WTC11 (cell line): ENCODE measurements around the gene TAF11L6. TPM values are rescaled to one million over a fixed set of nuclear protein-coding genes. Genes with fewer than 3 reads are reported as not detected.
"Not testable (repeated sequence)": the region's sequence is repeated elsewhere in the genome, so short reads cannot be mapped to it uniquely, and the experiment has no call there.

Source experiments
- ATAC-seq: fragments of 200-7000 bp; cut with Tn5 transposase; 2 replicates; pipeline ENCODE4 v1.10.0; 2021; ENCODE audit warnings: mild to moderate bottlenecking, moderate library complexity
- CTCF ChIA-PET: fragments of 300-600 bp; sonication (Branson Sonifier 250); formaldehyde crosslinking; loops from one replicate; lab custom pipeline; 2021; ENCODE audit warnings: antibody characterized with exemption; lab: Charles Lee
- POLR2A ChIA-PET: fragments of 350-600 bp; sonication (Branson Sonifier 250); formaldehyde crosslinking; loops from one replicate; lab custom pipeline; 2021; ENCODE audit warnings: antibody characterized with exemption; lab: Charles Lee
- DNase-seq: peaks from one replicate; pipeline ENCODE4 v3.0.0; 2021; ENCODE audit warnings: low spot score
- H3K27ac Mint-ChIP-seq: 2 replicates; pipeline ENCODE4 v1.8.0; 2021; ENCODE audit warnings: mixed read lengths
- H3K27me3 Mint-ChIP-seq: 2 replicates; pipeline ENCODE4 v1.8.0; 2021; ENCODE audit warnings: low read depth, mild to moderate bottlenecking, moderate library complexity, mixed read lengths
- H3K36me3 Mint-ChIP-seq: 2 replicates; pipeline ENCODE4 v1.8.0; 2021; ENCODE audit warnings: mixed read lengths
- H3K4me1 Mint-ChIP-seq: 2 replicates; pipeline ENCODE4 v1.8.0; 2022; ENCODE audit warnings: mixed read lengths
- H3K4me3 Mint-ChIP-seq: 2 replicates; pipeline ENCODE4 v1.8.0; 2021; ENCODE audit warnings: mild to moderate bottlenecking, moderate library complexity, mixed read lengths
- H3K9me3 Mint-ChIP-seq: 2 replicates; pipeline ENCODE4 v1.8.0; 2021; ENCODE audit warnings: mixed read lengths
- ATF1 ChIP-seq: sonication (generic); formaldehyde crosslinking; IDR thresholded peaks from 2 replicates; pipeline ENCODE4 v1.8.1; 2023; ENCODE audit warnings: mild to moderate bottlenecking, moderate library complexity, missing genetic modification reagents
- GTF2I ChIP-seq: fragments of 250-450 bp; sonication (Bioruptor Pico); conservative IDR thresholded peaks from 2 replicates; pipeline ENCODE4 v1.4.0; 2021; ENCODE audit warnings: mild to moderate bottlenecking
- MXD4 ChIP-seq: fragments of 250-450 bp; sonication (Bioruptor Pico); IDR thresholded peaks from 2 replicates; pipeline ENCODE4 v1.8.0; 2021; ENCODE audit warnings: mild to moderate bottlenecking, moderate library complexity, borderline replicate concordance
- NFE2L1 ChIP-seq: sonication (generic); formaldehyde crosslinking; IDR thresholded peaks from 2 replicates; pipeline ENCODE4 v1.8.1; 2023; ENCODE audit warnings: missing genetic modification reagents
- OVOL2 ChIP-seq: fragments of 250-450 bp; sonication (Bioruptor Pico); IDR thresholded peaks from 2 replicates; pipeline ENCODE4 v1.9.0; 2021; ENCODE audit warnings: mild to moderate bottlenecking, borderline replicate concordance
- SP1 ChIP-seq: sonication (generic); formaldehyde crosslinking; conservative IDR thresholded peaks from 2 replicates; pipeline ENCODE4 v1.8.1; 2022; ENCODE audit warnings: missing genetic modification reagents
- ZBTB21 ChIP-seq: sonication (generic); formaldehyde crosslinking; IDR thresholded peaks from 2 replicates; pipeline ENCODE4 v1.8.1; 2023; ENCODE audit warnings: mild to moderate bottlenecking, missing genetic modification reagents, borderline replicate concordance
- ZNF423 ChIP-seq: fragments of 250-450 bp; sonication (Bioruptor Pico); IDR thresholded peaks from 2 replicates; pipeline ENCODE4 v2.1.2; 2022; ENCODE audit warnings: mild to moderate bottlenecking, moderate library complexity
- total RNA-seq: library from RNA; stranded (reverse); gene quantifications from 3 replicates; pipeline ENCODE4 v1.2.3, GENCODE V29; 2021
- TF ChIP-seq, protein P1 (sequence below): fragments of 200-600 bp; IDR thresholded peaks from 2 replicates; pipeline ENCODE4 v1.8.0; 2022; ENCODE audit warnings: antibody characterized with exemption
- TF ChIP-seq, protein P2 (sequence below): fragments of 250-450 bp; sonication (Bioruptor Pico); IDR thresholded peaks from 2 replicates; pipeline ENCODE4 v1.9.0; 2021; ENCODE audit warnings: mild to moderate bottlenecking
- TF ChIP-seq, protein P3 (sequence below): sonication (generic); formaldehyde crosslinking; conservative IDR thresholded peaks from 2 replicates; pipeline ENCODE4 v1.8.1; 2022; ENCODE audit warnings: mild to moderate bottlenecking, missing genetic modification reagents
- TF ChIP-seq, protein P4 (sequence below): sonication (generic); formaldehyde crosslinking; conservative IDR thresholded peaks from 2 replicates; pipeline ENCODE4 v1.8.1; 2023; ENCODE audit warnings: mild to moderate bottlenecking, low read depth, missing genetic modification reagents, moderate library complexity
- TF ChIP-seq, protein P5 (sequence below): sonication (generic); formaldehyde crosslinking; IDR thresholded peaks from 2 replicates; pipeline ENCODE4 v1.8.0; 2022; ENCODE audit warnings: missing genetic modification reagents
- TF ChIP-seq, protein P6 (sequence below): fragments of 250-450 bp; sonication (Bioruptor Pico); IDR thresholded peaks from 2 replicates; pipeline ENCODE4 v1.9.0; 2021; ENCODE audit warnings: mild to moderate bottlenecking, borderline replicate concordance

Gene TAF11L6
- total RNA-seq, 1 experiment from 2014 or later: not detected

DNA sequence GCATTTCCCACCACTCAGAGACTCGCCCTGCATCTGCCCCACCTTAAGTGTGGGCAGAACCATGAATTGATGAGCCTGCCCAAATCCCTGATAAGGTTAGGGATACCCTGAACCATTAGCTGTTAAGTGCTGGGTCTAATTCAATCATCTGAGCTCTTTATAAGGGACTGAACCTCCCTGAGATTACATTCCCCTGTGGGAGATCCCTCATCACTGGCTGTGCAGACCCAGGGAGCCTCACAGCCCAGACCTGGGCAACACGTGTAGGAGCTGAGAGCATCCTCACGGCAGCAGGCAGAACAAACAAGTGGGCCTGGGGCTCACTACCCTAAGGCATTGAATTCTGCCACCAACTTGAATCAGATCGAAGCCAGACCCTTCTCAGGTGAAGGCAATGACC lies 31.0 kb upstream of the TAF11L6 start:
- DNase-seq (no peak), ATAC-seq (no peak)
- TF ChIP-seq, protein P1, sequence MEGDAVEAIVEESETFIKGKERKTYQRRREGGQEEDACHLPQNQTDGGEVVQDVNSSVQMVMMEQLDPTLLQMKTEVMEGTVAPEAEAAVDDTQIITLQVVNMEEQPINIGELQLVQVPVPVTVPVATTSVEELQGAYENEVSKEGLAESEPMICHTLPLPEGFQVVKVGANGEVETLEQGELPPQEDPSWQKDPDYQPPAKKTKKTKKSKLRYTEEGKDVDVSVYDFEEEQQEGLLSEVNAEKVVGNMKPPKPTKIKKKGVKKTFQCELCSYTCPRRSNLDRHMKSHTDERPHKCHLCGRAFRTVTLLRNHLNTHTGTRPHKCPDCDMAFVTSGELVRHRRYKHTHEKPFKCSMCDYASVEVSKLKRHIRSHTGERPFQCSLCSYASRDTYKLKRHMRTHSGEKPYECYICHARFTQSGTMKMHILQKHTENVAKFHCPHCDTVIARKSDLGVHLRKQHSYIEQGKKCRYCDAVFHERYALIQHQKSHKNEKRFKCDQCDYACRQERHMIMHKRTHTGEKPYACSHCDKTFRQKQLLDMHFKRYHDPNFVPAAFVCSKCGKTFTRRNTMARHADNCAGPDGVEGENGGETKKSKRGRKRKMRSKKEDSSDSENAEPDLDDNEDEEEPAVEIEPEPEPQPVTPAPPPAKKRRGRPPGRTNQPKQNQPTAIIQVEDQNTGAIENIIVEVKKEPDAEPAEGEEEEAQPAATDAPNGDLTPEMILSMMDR: no peak
- TF ChIP-seq ZNF423 (CRISPR knock-in tag): no peak
- TF ChIP-seq NFE2L1 (CRISPR knock-in tag): no peak
- TF ChIP-seq, protein P2, sequence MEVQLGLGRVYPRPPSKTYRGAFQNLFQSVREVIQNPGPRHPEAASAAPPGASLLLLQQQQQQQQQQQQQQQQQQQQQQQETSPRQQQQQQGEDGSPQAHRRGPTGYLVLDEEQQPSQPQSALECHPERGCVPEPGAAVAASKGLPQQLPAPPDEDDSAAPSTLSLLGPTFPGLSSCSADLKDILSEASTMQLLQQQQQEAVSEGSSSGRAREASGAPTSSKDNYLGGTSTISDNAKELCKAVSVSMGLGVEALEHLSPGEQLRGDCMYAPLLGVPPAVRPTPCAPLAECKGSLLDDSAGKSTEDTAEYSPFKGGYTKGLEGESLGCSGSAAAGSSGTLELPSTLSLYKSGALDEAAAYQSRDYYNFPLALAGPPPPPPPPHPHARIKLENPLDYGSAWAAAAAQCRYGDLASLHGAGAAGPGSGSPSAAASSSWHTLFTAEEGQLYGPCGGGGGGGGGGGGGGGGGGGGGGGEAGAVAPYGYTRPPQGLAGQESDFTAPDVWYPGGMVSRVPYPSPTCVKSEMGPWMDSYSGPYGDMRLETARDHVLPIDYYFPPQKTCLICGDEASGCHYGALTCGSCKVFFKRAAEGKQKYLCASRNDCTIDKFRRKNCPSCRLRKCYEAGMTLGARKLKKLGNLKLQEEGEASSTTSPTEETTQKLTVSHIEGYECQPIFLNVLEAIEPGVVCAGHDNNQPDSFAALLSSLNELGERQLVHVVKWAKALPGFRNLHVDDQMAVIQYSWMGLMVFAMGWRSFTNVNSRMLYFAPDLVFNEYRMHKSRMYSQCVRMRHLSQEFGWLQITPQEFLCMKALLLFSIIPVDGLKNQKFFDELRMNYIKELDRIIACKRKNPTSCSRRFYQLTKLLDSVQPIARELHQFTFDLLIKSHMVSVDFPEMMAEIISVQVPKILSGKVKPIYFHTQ: no peak
- TF ChIP-seq OVOL2 (CRISPR knock-in tag): no peak
- TF ChIP-seq, protein P3, sequence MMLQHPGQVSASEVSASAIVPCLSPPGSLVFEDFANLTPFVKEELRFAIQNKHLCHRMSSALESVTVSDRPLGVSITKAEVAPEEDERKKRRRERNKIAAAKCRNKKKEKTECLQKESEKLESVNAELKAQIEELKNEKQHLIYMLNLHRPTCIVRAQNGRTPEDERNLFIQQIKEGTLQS: no peak
- no peak for TF ChIP-seq ZBTB21 (CRISPR knock-in tag)
- TF ChIP-seq, protein P4, sequence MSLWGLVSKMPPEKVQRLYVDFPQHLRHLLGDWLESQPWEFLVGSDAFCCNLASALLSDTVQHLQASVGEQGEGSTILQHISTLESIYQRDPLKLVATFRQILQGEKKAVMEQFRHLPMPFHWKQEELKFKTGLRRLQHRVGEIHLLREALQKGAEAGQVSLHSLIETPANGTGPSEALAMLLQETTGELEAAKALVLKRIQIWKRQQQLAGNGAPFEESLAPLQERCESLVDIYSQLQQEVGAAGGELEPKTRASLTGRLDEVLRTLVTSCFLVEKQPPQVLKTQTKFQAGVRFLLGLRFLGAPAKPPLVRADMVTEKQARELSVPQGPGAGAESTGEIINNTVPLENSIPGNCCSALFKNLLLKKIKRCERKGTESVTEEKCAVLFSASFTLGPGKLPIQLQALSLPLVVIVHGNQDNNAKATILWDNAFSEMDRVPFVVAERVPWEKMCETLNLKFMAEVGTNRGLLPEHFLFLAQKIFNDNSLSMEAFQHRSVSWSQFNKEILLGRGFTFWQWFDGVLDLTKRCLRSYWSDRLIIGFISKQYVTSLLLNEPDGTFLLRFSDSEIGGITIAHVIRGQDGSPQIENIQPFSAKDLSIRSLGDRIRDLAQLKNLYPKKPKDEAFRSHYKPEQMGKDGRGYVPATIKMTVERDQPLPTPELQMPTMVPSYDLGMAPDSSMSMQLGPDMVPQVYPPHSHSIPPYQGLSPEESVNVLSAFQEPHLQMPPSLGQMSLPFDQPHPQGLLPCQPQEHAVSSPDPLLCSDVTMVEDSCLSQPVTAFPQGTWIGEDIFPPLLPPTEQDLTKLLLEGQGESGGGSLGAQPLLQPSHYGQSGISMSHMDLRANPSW: no peak
- TF ChIP-seq, protein P5, sequence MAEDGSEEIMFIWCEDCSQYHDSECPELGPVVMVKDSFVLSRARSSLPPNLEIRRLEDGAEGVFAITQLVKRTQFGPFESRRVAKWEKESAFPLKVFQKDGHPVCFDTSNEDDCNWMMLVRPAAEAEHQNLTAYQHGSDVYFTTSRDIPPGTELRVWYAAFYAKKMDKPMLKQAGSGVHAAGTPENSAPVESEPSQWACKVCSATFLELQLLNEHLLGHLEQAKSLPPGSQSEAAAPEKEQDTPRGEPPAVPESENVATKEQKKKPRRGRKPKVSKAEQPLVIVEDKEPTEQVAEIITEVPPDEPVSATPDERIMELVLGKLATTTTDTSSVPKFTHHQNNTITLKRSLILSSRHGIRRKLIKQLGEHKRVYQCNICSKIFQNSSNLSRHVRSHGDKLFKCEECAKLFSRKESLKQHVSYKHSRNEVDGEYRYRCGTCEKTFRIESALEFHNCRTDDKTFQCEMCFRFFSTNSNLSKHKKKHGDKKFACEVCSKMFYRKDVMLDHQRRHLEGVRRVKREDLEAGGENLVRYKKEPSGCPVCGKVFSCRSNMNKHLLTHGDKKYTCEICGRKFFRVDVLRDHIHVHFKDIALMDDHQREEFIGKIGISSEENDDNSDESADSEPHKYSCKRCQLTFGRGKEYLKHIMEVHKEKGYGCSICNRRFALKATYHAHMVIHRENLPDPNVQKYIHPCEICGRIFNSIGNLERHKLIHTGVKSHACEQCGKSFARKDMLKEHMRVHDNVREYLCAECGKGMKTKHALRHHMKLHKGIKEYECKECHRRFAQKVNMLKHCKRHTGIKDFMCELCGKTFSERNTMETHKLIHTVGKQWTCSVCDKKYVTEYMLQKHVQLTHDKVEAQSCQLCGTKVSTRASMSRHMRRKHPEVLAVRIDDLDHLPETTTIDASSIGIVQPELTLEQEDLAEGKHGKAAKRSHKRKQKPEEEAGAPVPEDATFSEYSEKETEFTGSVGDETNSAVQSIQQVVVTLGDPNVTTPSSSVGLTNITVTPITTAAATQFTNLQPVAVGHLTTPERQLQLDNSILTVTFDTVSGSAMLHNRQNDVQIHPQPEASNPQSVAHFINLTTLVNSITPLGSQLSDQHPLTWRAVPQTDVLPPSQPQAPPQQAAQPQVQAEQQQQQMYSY (CRISPR knock-in tag): no peak
- H3K27me3 Mint-ChIP-seq: no peaks in the 10 kb centered on the region
- H3K27ac Mint-ChIP-seq: no peak overlapping the region
- ChIA-PET POLR2A (no interaction called here), CTCF (no interaction called here)
- no peak overlapping the region for H3K4me3 Mint-ChIP-seq
- H3K9me3 Mint-ChIP-seq: peaks cover 11% of the 10 kb centered on the region
- H3K36me3 Mint-ChIP-seq: no peaks in the 10 kb centered on the region
- H3K4me1 Mint-ChIP-seq: peaks cover 4% of the 10 kb centered on the region

DNA sequence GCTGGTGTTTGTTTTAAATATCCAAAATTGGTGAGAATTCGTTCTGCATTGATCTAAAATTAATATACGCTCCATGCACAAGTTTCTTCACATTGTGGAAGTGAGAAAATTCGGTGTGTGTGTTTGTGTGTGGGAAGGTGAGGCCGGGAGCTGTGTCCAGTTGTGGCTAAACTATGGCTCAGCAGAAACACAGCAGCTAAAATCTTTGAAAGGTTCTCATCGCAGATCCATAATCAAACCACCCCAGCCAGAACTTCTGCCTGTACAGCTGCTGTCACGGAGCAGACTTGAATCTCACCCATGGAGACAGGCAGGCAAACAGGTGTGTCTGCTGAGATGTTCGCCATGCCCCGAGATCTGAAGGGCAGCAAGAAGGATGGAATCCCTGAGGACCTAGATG lies 30.5 kb upstream of the TAF11L6 start, which contains the start of gene TAF11L2:
TAF11L2 (plus strand) TSS at position 301 of the 400 bp plus-strand sequence.
- POLR2A ChIA-PET, H3K4me3 Mint-ChIP-seq, ATAC-seq, CTCF ChIA-PET, H3K4me1 Mint-ChIP-seq, H3K27ac Mint-ChIP-seq, H3K27me3 Mint-ChIP-seq, H3K36me3 Mint-ChIP-seq, DNase-seq, H3K9me3 Mint-ChIP-seq: not testable (repeated sequence)

DNA sequence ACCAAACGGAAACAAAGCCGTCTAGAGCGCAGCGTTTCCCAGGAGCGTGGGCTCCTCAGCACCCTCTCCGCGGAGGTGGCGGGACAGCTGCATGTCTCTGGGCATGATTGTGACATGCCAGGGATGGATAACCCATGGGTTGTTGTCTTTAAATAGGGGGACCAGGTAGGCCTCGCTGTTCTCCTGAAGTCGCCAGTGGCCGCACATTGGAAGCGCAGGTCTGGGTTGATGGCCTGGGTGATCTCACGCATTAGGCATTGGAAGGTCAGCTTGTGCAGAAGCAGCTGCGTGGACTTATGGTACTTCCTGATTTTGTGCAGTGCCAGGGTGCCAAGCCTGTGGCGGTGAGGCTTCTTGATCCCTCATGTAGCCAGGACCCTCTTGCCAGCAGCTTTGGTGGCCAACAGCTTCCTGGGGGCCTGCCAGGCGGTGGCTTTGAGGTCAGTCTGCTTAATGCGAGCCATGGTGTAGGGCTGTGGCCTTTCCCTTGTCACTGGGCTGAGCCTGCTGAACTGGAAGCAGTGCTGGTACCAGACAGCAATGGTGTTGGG lies 16.6 kb upstream of the TAF11L6 start:
- Mint-ChIP-seq H3K4me1 (no peaks in the 10 kb centered on the region), H3K27ac (no peak overlapping the region), H3K36me3 (no peaks in the 10 kb centered on the region), H3K27me3 (no peaks in the 10 kb centered on the region), H3K4me3 (no peak overlapping the region), H3K9me3 (no peaks in the 10 kb centered on the region)
- CTCF ChIA-PET: no interaction called here
- POLR2A ChIA-PET: no interaction called here
- ATAC-seq: no peak
- DNase-seq: no peak
- TF ChIP-seq MXD4 (CRISPR knock-in tag): no peak
- TF ChIP-seq ATF1 (CRISPR knock-in tag): no peak
- no peak for TF ChIP-seq ZBTB21 (CRISPR knock-in tag)
- TF ChIP-seq SP1 (CRISPR knock-in tag): no peak
- no peak for TF ChIP-seq GTF2I (CRISPR knock-in tag)
- TF ChIP-seq, protein P6, sequence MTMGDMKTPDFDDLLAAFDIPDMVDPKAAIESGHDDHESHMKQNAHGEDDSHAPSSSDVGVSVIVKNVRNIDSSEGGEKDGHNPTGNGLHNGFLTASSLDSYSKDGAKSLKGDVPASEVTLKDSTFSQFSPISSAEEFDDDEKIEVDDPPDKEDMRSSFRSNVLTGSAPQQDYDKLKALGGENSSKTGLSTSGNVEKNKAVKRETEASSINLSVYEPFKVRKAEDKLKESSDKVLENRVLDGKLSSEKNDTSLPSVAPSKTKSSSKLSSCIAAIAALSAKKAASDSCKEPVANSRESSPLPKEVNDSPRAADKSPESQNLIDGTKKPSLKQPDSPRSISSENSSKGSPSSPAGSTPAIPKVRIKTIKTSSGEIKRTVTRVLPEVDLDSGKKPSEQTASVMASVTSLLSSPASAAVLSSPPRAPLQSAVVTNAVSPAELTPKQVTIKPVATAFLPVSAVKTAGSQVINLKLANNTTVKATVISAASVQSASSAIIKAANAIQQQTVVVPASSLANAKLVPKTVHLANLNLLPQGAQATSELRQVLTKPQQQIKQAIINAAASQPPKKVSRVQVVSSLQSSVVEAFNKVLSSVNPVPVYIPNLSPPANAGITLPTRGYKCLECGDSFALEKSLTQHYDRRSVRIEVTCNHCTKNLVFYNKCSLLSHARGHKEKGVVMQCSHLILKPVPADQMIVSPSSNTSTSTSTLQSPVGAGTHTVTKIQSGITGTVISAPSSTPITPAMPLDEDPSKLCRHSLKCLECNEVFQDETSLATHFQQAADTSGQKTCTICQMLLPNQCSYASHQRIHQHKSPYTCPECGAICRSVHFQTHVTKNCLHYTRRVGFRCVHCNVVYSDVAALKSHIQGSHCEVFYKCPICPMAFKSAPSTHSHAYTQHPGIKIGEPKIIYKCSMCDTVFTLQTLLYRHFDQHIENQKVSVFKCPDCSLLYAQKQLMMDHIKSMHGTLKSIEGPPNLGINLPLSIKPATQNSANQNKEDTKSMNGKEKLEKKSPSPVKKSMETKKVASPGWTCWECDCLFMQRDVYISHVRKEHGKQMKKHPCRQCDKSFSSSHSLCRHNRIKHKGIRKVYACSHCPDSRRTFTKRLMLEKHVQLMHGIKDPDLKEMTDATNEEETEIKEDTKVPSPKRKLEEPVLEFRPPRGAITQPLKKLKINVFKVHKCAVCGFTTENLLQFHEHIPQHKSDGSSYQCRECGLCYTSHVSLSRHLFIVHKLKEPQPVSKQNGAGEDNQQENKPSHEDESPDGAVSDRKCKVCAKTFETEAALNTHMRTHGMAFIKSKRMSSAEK (CRISPR knock-in tag): no peak
